Smooth muscle cell (in vitro differentiated cells): Measurements from ENCODE around the gene UBAP1L. TPM values are rescaled to one million over a fixed set of nuclear protein-coding genes. Genes with fewer than 3 reads are reported as not detected.

Experiments
- DNase-seq: peaks from one replicate; lab custom pipeline; 2025; ENCODE audit not compliant: unreplicated experiment; lab: John Stamatoyannopoulos, UW
- H2AFZ ChIP-seq: fragments of 200-600 bp; sonication (generic); 2 replicates; pipeline ENCODE4 v1.6.0; 2016; ENCODE audit warnings: antibody characterized with exemption, low read depth, mild to moderate bottlenecking
- H3F3A ChIP-seq: fragments of 200-600 bp; sonication (generic); 2 replicates; pipeline ENCODE4 v1.6.0; 2017; ENCODE audit warnings: antibody characterized with exemption, low read depth
- H3K27ac ChIP-seq: fragments of 200-600 bp; sonication (generic); 2 replicates; pipeline ENCODE4 v1.5.1; 2016; ENCODE audit warnings: low read depth, mild to moderate bottlenecking
- H3K27me3 ChIP-seq: fragments of 200-600 bp; sonication (generic); 2 replicates; pipeline ENCODE4 v1.6.1; 2016; ENCODE audit warnings: low read depth, mild to moderate bottlenecking
- H3K36me3 ChIP-seq: fragments of 200-600 bp; sonication (generic); 2 replicates; pipeline ENCODE4 v1.5.1; 2016; ENCODE audit warnings: low read depth
- H3K4me1 ChIP-seq: fragments of 200-600 bp; sonication (generic); 2 replicates; pipeline ENCODE4 v1.5.1; 2016; ENCODE audit warnings: low read depth
- H3K4me2 ChIP-seq: fragments of 200-600 bp; sonication (generic); 2 replicates; pipeline ENCODE4 v1.6.0; 2016; ENCODE audit warnings: mild to moderate bottlenecking
- H3K4me3 ChIP-seq: fragments of 200-600 bp; sonication (generic); 2 replicates; pipeline ENCODE4 v1.5.1; 2016; ENCODE audit warnings: mild to moderate bottlenecking
- H3K79me2 ChIP-seq: fragments of 200-600 bp; sonication (generic); 2 replicates; pipeline ENCODE4 v1.6.0; 2016; ENCODE audit warnings: low read depth, mild to moderate bottlenecking
- H3K9ac ChIP-seq: fragments of 200-600 bp; sonication (generic); 2 replicates; pipeline ENCODE4 v1.6.0; 2016; ENCODE audit warnings: low read depth
- H3K9me3 ChIP-seq: fragments of 200-600 bp; sonication (generic); replicated peaks from 2 replicates; pipeline ENCODE4 v1.5.1; 2016; ENCODE audit warnings: low read depth
- H4K20me1 ChIP-seq: fragments of 200-600 bp; sonication (generic); 2 replicates; pipeline ENCODE4 v1.6.0; 2016; ENCODE audit warnings: low read depth
- CTCF ChIP-seq: fragments of 200-600 bp; sonication (generic); IDR thresholded peaks from 2 replicates; pipeline ENCODE4 v1.5.1; 2017; ENCODE audit warnings: borderline replicate concordance, mild to moderate bottlenecking, antibody characterized with exemption; ENCODE audit not compliant: insufficient read depth, poor library complexity, severe bottlenecking
- WGBS: methylation state at CpG from one replicate; pipeline ENCODE4 v1.1.7; 2016; ENCODE audit warnings: low lambda C conversion rate; 5-methylcytosine and 5-hydroxymethylcytosine counted together
- polyA plus RNA-seq: library from polyadenylated mRNA; unstranded; fragments of >200 nt; fragmentation: Nextera tagmentation; extraction: Ambion mirVana; gene quantifications from 2 replicates; pipeline ENCODE4 v1.2.1, GENCODE V29; 2016
- total RNA-seq: library from RNA; depleted of rRNA; stranded (reverse); fragments of >200 nt; gene quantifications from 2 replicates; pipeline ENCODE4 v1.2.3, GENCODE V29; 2014

The UBAP1L gene
- total and polyA plus RNA-seq, 2 experiments from 2014 or later, result 1.0 to 1.2 TPM

- H3K4me1 ChIP-seq, result peaks cover 13% of the 10 kb centered on the region
- no peak overlapping the region for H2AFZ ChIP-seq
- H3K27ac ChIP-seq, result no peak overlapping the region
- no peak overlapping the region for H3K4me3 ChIP-seq
- DNase-seq, result no peak
- H3K9me3 ChIP-seq, result no peaks in the 10 kb centered on the region
- H3K4me2 ChIP-seq, result peak overlapping the region; percentile 89
- peaks cover 34% of the 10 kb centered on the region for H3K79me2 ChIP-seq
- no peaks in the 10 kb centered on the region for H3K36me3 ChIP-seq
- no peak overlapping the region for H3K9ac ChIP-seq
- no peaks in the 10 kb centered on the region for H3F3A ChIP-seq
- peaks cover 29% of the 10 kb centered on the region for H4K20me1 ChIP-seq
- no peak for TF ChIP-seq CTCF
- H3K27me3 ChIP-seq, result no peaks in the 10 kb centered on the region
- 96% methylated on average over 8 of the region's 8 CpGs for WGBS
Measured at GRCh38 chr15:65134538-65134937, 19.5 kb upstream of the UBAP1L start.

GRCh38 chr15:65133548-65134200 lies 18.7 kb upstream of the UBAP1L start, which contains the start of gene PDCD7:
Gene PDCD7 (minus strand): TSS chr15:65133808. CDS start chr15:65133781, 27 bp downstream.
- H3K9ac ChIP-seq, result peak within 1 kb of the TSS; percentile 83
- H3K27ac ChIP-seq, result peak within 1 kb of the TSS; percentile 53
- peaks cover 13% of the 10 kb centered on the region for H3K4me1 ChIP-seq
- 5% methylated on average over 35 of the region's 45 CpGs for WGBS
- TF ChIP-seq CTCF, result no peak
- peak within 1 kb of the TSS; percentile 90 for H3K4me3 ChIP-seq
- peak; percentile 22 for DNase-seq
- H2AFZ ChIP-seq, result peak within 1 kb of the TSS; percentile 97
- H3K27me3 ChIP-seq, result no peaks in the 10 kb centered on the region
- H3K36me3 ChIP-seq, result no peaks in the 10 kb centered on the region
- H3K9me3 ChIP-seq, result no peaks in the 10 kb centered on the region
- peak within 1 kb of the TSS; percentile 89 for H3K4me2 ChIP-seq
- H3K79me2 ChIP-seq, result peaks cover 42% of the 10 kb centered on the region
- H4K20me1 ChIP-seq, result peaks cover 37% of the 10 kb centered on the region
- no peaks in the 10 kb centered on the region for H3F3A ChIP-seq

- Histone ChIP-seq H3K27me3 (no peaks in the 10 kb centered on the region), H3F3A (no peaks in the 10 kb centered on the region), H4K20me1 (peaks cover 44% of the 10 kb centered on the region), H3K4me3 (peak overlapping the region; percentile 90), H3K36me3 (peaks cover 4% of the 10 kb centered on the region), H3K9ac (peak overlapping the region; percentile 83), H3K4me2 (peak overlapping the region; percentile 89), H3K9me3 (no peaks in the 10 kb centered on the region), H3K27ac (peak overlapping the region; percentile 53), H2AFZ (no peak overlapping the region), H3K79me2 (peaks cover 42% of the 10 kb centered on the region), H3K4me1 (peaks cover 13% of the 10 kb centered on the region)
- no peak for TF ChIP-seq CTCF
- no peak for DNase-seq
- WGBS, result 1% methylated on average over 82 of the region's 93 CpGs
Measured at GRCh38 chr15:65132878-65133547, 18.0 kb upstream of the UBAP1L start.
